ENCODE data around the gene KRT37.

- no peak for TF ChIP-seq POLR2A (IDR thresholded peaks at IDR 0.05)
- TF ChIP-seq CTCF (IDR thresholded peaks at IDR 0.05) = no peak
Observed at GRCh38 chr17:41392278-41392677, 32.1 kb downstream of the KRT37 start.

Data from thyroid gland (tissue), 4 donors.